HG02943 (cell line): Measurements from ENCODE around the gene TRRAP.

ENCODE experiments used
- ATAC-seq: cut with Tn5 transposase; IDR thresholded peaks from one replicate; pipeline ENCODE4 v1.9.1; 2021; ENCODE audit warnings: mild to moderate bottlenecking, low read depth, moderate library complexity; ENCODE audit not compliant: unreplicated experiment

TRRAP gene

DNA sequence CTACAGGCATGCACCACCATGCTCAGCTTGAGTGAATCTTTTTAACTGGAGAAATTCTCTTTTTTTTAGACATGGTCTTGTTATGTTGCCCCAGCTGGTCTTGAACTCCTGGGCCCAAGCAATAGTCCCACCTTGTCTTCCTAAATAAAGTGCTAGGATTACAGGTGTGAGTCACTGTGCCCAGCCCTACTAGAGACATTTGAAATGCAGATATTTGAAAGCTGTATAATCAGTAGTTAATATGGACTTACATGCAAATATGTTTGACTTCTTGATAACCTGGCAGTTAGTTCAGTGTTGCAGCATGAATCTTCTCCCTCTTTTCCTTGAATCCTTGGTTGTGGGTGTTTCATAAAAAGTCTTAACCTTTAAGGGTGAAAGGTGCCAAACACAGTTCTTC is 8.7 kb downstream of the TRRAP start:
- ATAC-seq = no peak

DNA sequence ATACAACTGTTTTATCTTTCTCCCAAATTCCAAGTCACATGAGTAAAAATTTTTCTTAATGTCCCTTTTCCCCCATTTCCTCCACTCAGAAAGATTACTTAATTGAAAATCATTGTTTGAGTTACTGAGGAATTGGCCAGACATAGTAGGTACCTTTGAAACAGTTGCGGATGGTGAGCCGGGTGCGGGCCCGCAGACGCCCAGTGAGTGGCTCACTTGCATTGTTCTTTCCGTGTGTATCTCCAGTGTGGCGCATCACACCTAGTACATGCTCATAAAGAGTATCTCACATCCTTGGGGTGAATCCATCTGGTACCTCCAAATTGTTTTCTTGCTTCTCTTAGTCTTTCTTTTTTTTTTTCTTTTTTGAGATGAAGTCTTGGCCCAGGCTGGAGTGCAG is 14.3 kb downstream of the TRRAP start:
- no peak for ATAC-seq

DNA sequence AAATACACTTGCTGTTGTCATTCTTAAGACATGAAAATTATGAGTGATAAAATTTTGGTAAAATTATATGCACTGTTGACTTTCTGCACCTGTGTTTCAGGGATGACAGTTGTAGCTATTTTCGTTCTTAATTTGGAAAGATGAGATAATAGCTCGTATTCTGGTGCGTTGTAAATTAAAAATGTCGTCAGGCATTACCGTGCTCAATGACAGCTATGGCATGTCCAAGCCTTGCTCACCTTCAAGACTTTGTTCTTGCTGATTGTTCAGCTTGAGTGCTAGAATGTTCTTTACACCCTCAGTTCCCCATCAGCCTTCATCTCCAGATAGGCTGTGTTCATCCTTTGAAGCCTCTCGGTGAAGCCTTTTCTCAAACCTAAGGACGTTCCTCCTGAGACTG is 21.5 kb downstream of the TRRAP start:
- ATAC-seq = no peak

DNA sequence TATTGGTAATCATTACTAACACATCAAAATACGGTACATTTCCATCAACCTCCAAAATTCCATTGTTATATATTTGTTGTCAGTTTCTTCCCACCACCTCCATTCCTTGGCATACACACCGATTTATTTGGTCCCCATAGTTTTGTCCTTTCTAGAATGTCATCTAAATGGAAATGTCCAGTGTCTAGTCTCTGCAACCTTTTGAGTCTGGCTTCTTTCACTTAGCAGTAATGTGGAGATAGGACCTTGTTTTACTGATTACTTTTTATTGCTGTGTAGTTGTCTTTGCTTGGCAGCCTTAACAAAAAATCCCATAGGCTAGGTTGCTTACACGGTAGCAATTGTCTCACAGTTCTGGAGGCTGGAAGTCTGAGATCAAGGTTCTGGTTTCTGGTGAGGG is 22.5 kb downstream of the TRRAP start:
- no peak for ATAC-seq

- ATAC-seq = no peak
These were observed 24.2 kb downstream of the TRRAP start for GRCh38 chr7:98902523-98902922.

GRCh38 chr7:98903246-98903645 is 24.9 kb downstream of the TRRAP start:
- no peak for ATAC-seq

- ATAC-seq = no peak
These were observed 29.2 kb downstream of the TRRAP start for GRCh38 chr7:98907570-98907969.

DNA sequence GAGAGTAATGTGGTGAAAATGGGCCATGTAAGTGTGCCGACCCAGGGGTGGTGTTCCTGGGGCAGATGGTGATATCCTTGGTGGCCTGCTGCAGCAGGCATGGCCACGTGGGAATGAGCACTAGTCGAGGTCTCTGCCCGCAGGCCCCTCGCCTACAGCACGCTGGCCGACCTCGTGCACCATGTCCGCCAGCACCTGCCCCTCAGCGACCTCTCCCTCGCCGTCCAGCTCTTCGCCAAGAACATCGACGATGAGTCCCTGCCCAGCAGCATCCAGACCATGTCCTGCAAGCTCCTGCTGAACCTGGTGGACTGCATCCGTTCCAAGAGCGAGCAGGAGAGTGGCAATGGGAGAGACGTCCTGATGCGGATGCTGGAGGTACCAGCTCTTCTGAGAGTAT is 30.3 kb downstream of the TRRAP start:
- no peak for ATAC-seq

GRCh38 chr7:98909487-98909886 is 31.2 kb downstream of the TRRAP start:
- ATAC-seq = no peak

- ATAC-seq = no peak
These were observed 32.1 kb downstream of the TRRAP start for GRCh38 chr7:98910427-98910826.

DNA sequence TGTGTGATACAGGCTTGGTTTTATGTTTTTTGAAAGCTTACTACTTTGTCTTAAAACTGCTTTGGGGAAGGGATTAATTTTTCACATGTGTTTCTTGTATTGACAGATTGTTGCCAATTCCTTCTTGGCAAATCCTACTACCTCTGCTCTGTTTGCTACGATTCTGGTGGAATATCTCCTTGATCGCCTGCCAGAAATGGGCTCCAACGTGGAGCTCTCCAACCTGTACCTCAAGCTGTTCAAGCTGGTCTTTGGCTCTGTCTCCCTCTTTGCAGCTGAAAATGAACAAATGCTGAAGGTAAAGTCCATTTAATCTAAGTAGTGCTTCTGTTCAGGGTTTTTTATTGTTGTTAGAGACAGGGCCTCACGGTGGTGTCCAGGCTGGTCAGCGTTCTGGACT is 33.6 kb downstream of the TRRAP start:
- ATAC-seq = no peak

DNA sequence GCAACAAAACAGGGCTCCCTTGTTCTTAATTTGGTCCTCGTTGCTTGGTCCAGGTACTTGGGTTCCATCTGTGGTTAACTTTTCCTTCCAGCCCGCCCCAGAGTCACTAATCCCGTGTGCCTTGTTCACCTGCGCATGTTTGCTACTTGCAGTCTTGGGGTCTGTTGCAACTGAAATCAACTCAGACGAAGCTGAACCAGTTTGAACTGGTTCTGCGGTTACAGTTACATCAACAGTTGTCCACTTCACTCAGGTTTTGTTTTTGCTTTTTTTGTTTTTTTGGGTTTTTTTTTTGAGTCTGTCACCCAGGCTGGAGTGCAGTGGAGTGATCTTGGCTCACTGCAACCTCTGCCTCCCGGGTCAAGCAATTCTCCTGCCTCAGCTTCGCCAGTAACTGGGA is 34.7 kb downstream of the TRRAP start:
- no peak for ATAC-seq

DNA sequence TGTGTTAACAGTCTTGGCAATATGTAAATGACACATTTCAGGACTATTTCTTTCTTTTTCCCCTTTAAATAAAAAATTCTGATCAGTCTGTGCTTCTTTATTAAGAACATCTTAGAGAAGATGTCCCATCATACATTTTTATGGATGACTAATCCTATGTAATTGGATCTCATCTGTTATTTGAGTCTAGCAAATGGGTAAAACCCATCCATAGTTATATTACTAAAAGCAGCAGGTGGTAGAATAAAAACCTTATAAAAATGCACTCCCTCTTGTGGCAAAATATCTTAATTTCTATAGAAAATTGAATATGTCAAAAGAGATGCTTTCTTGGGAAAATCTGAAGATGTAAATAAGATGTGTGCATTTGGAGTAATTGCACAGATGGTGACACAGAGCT is 35.3 kb downstream of the TRRAP start:
- no peak for ATAC-seq

DNA sequence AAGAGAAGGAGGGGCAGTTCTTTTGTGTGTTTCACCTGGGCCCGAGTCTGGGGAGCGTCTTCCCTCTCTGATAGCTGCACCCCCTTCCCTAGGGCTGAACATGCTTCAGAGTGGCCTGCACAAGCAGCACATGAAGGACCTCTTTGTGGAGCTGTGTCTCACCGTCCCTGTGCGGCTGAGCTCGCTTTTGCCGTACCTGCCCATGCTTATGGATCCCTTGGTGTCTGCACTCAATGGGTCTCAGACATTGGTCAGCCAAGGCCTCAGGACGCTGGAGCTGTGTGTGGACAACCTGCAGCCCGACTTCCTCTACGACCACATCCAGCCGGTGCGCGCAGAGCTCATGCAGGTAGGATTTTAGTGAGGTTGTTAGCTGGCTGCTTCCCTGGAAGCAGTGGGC is 39.0 kb downstream of the TRRAP start:
- no peak for ATAC-seq

GRCh38 chr7:98921608-98922372 is 43.5 kb downstream of the TRRAP start:
- ATAC-seq = no peak

DNA sequence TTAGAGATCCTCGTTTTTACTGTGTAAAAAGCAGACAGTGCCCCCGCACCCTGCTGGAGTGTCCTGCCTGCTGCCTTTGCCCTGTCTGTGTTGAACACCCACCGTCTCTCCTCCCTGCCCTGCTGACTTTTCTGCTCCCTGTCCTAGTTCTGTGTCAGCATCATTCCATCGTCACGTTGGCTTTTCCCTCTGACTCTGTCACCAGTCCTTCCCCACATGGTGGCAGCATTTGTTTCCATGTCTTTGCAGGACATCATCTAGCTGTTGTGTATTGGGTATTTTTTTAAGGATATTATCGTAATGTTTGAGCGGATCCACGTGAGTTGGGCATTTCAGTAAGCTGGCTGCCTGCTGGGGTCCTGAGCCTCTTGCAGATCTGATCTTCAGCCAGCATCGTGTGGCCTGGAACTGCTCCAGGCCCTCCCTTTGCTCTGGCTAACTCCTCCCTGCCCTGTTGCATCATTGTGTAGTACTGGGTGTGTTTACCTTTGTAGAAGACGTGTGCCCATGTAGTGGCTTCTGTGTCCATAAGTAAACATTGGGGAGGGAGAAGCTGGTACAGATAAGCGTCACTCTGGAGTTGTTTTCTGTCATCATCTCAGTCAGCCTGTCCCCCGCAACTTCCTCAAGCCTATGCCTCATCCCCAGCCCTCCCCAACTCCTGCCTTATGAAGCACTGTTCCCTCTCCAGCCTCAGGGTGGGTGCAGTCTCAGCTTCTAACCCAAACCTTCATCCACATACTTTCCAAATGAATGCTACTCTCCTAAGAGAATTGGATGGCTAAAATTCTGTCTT is 44.3 kb downstream of the TRRAP start:
- no peak for ATAC-seq

DNA sequence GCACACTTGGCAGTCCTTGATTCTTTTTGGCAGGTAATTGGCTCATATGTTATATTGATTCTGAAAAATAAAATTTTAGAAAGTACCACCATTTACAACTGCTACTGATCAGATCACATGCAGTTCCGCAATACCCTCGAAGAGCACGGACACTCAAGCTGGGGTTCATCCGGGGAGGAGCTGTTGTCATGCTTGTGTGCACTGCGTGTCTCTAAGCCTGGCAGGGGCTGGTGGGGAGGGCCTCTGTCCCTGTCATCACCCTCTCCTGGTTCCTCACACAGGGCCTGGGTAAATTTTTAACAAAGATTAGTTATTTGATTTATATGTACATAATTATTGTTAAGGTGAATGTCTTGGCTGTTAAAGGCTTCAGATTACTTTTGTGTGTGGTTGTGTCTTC is 45.2 kb downstream of the TRRAP start:
- ATAC-seq = no peak

DNA sequence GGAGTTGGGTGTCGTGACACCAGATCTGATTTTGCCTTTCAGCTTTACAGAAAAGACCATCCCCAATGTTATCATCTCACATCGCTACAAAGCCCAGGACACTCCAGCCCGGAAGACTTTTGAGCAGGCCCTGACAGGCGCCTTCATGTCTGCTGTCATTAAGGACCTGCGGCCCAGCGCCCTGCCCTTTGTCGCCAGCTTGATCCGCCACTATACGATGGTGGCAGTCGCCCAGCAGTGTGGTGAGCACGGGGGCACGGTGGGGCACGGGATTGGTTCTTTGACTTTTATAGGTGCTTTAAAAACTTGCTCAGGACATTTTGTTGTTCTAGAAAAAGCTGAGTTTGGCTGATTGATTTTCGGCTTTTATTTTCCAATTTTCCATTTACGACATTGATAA is 48.8 kb downstream of the TRRAP start:
- no peak for ATAC-seq

- no peak for ATAC-seq
These were observed 52.1 kb downstream of the TRRAP start for GRCh38 chr7:98930464-98930863.

DNA sequence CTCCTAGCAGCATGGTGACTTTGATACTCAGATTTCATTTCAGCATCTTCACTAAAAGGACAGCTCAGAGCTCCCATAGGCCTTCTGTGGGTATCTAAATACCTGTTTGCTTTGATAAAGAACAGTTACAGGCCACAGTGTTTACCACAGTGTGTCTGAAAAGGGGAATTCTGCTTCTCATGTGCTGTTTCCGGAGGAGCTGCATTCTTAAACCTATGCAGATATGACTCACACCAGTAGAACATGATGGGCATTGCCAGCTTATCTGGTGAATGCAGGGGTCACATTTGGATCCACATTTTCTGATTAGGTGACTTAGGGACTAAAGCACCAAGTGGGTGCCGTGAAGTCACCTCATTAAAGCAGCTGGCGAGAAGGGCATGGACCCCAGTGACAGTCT is 52.6 kb downstream of the TRRAP start:
- no peak for ATAC-seq

- no peak for ATAC-seq
These were observed 55.0 kb downstream of the TRRAP start for GRCh38 chr7:98933321-98933720.

DNA sequence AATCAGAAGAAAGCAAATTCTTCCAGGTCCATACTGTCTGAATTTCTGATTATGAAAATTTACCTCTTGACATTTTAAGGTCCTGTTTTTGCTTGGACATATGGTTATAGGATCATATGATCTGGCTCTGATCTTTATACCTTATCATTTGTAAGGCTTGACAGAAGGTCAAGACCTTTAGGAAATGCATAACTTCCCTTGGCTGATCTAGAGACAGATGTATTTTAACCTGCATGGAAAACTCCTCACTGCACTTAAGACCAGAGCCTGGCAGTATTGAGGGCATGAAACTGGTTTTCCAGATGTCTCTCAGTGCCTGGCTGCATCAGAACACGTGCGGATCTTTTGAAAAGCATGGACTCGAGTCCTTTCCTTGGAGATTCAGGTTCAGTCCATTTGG is 55.9 kb downstream of the TRRAP start:
- ATAC-seq = no peak
